ENCODE data around the gene ITPR2.
"Not testable (repeated sequence)": the region's sequence is repeated elsewhere in the genome, so short reads cannot be mapped to it uniquely, and the experiment has no call there.

Gene ITPR2

DNA sequence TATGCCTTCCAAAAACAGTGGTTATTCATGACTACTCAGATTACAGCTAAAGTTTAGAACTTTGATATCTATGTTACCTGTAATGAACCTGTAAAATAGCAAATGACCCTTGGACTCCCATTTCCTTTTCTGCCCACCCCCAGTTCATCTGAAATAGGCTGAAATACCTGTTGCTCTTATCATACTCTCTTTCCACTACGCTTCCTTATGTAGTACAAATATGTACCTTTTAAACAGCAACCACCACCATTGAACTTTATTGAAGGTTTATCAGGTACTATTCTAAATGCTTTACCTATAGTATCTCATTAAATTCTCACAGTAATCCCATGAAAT is 398.0 kb downstream of the ITPR2 start:
- Histone ChIP-seq H2BK12ac (ENCODE audit: low read length in 2 of 2) (no peak overlapping the region), H3K27ac (ENCODE audit: low read length, poor library complexity, severe bottlenecking) (no peak overlapping the region), H3K14ac (ENCODE audit: low read length in 2 of 2) (no peak overlapping the region), H3K9me3 (ENCODE audit: control insufficient read depth, low read length) (no peaks in the 10 kb centered on the region), H3K4me3 (ENCODE audit: insufficient read depth in 1 of 2, low read depth in 1 of 2, low read length in 2 of 2) (no peak overlapping the region), H3K23ac (ENCODE audit: low read length in 2 of 2) (no peak overlapping the region), H3K18ac (ENCODE audit: low read depth in 1 of 2, low read length in 2 of 2) (no peak overlapping the region), H3K4me2 (ENCODE audit: low read length, poor library complexity, severe bottlenecking) (no peak overlapping the region), H4K8ac (ENCODE audit: low read length) (no peak overlapping the region), H4K91ac (ENCODE audit: low read length) (no peak overlapping the region), H3K27me3 (ENCODE audit: control insufficient read depth in 1 of 2, insufficient read depth in 1 of 2, low read length in 2 of 2) (no peaks in the 10 kb centered on the region), H3K4ac (ENCODE audit: low read depth in 1 of 2, low read length in 2 of 2) (no peak overlapping the region), H2BK5ac (ENCODE audit: low read depth, low read length, poor library complexity, severe bottlenecking) (no peak overlapping the region), H2BK120ac (ENCODE audit: low read depth, low read length) (no peak overlapping the region), H3K79me1 (replicated peaks; ENCODE audit: low read length, poor library complexity, severe bottlenecking) (no peaks in the 10 kb centered on the region), H3K4me1 (ENCODE audit: control insufficient read depth, insufficient read depth, low read depth, low read length) (no peaks in the 10 kb centered on the region), H2AFZ (ENCODE audit: low read depth, low read length) (no peak overlapping the region), H2AK5ac (ENCODE audit: low read length, severe bottlenecking) (no peak overlapping the region), H3K36me3 (ENCODE audit: control insufficient read depth in 1 of 2, insufficient read depth in 2 of 2, low read depth in 1 of 2, low read length in 2 of 2) (no peaks in the 10 kb centered on the region), H3K9ac (ENCODE audit: low read length) (no peak overlapping the region), H2BK15ac (ENCODE audit: low read depth, poor library complexity, severe bottlenecking) (no peak overlapping the region)
- DNase-seq = no peak
- 100% methylated on average over 1 of the region's 1 CpG for WGBS

DNA sequence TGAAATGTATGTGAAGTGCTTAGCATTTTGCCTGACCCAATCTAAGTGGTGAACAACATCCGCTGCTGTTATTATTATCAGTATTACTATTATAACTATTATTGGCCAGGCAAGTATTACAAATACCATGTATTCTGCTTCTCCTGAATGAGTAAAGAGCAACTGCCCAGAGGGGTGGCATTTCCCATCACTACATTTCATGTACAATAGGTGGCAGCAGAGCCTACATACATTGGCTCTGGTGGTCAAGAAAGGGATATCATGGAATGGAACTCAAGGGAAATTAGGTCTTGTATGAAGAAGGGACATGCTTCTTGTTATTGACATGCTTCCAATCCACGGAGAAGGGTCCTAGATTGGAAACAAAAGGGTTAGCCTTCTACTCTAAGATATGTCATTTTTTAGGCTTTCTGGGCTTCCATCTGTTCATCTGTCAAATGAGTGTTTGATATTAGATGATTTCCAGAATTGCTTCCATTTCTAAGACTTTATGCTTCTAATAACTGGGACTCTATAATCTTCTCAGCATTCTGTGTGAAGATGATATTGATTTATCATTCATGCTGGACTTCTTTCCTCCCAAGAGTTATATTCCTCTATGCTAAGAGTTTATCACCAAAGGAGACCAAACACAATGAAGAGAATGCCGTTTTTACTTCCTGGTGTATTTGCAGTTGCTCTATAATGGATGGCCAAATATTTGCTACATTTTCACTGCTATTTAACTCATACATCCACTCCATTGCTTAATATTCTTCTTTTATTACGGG is 398.5 kb downstream of the ITPR2 start:
- no peak overlapping the region for H3K4ac ChIP-seq (ENCODE audit: low read depth in 1 of 2, low read length in 2 of 2)
- no peak overlapping the region for H3K18ac ChIP-seq (ENCODE audit: low read depth in 1 of 2, low read length in 2 of 2)
- H4K8ac ChIP-seq (ENCODE audit: low read length) = no peak overlapping the region
- H3K9ac ChIP-seq (ENCODE audit: low read length) = no peak overlapping the region
- no peaks in the 10 kb centered on the region for H3K9me3 ChIP-seq (ENCODE audit: control insufficient read depth, low read length)
- H2AK5ac ChIP-seq (ENCODE audit: low read length, severe bottlenecking) = no peak overlapping the region
- no peak overlapping the region for H2BK12ac ChIP-seq (ENCODE audit: low read length in 2 of 2)
- DNase-seq = peak; percentile 71
- H2BK120ac ChIP-seq (ENCODE audit: low read depth, low read length) = no peak overlapping the region
- H3K36me3 ChIP-seq (ENCODE audit: control insufficient read depth in 1 of 2, insufficient read depth in 2 of 2, low read depth in 1 of 2, low read length in 2 of 2) = no peaks in the 10 kb centered on the region
- no peaks in the 10 kb centered on the region for H3K79me1 ChIP-seq (replicated peaks; ENCODE audit: low read length, poor library complexity, severe bottlenecking)
- no peaks in the 10 kb centered on the region for H3K4me1 ChIP-seq (ENCODE audit: control insufficient read depth, insufficient read depth, low read depth, low read length)
- no peak overlapping the region for H4K91ac ChIP-seq (ENCODE audit: low read length)
- no peak overlapping the region for H3K14ac ChIP-seq (ENCODE audit: low read length in 2 of 2)
- no peak overlapping the region for H2BK15ac ChIP-seq (ENCODE audit: low read depth, poor library complexity, severe bottlenecking)
- no peak overlapping the region for H3K27ac ChIP-seq (ENCODE audit: low read length, poor library complexity, severe bottlenecking)
- H3K4me3 ChIP-seq (ENCODE audit: insufficient read depth in 1 of 2, low read depth in 1 of 2, low read length in 2 of 2) = no peak overlapping the region
- H2AFZ ChIP-seq (ENCODE audit: low read depth, low read length) = no peak overlapping the region
- WGBS = 100% methylated on average over 2 of the region's 4 CpGs
- no peaks in the 10 kb centered on the region for H3K27me3 ChIP-seq (ENCODE audit: control insufficient read depth in 1 of 2, insufficient read depth in 1 of 2, low read length in 2 of 2)
- H3K4me2 ChIP-seq (ENCODE audit: low read length, poor library complexity, severe bottlenecking) = no peak overlapping the region
- no peak overlapping the region for H2BK5ac ChIP-seq (ENCODE audit: low read depth, low read length, poor library complexity, severe bottlenecking)
- no peak overlapping the region for H3K23ac ChIP-seq (ENCODE audit: low read length in 2 of 2)

DNA sequence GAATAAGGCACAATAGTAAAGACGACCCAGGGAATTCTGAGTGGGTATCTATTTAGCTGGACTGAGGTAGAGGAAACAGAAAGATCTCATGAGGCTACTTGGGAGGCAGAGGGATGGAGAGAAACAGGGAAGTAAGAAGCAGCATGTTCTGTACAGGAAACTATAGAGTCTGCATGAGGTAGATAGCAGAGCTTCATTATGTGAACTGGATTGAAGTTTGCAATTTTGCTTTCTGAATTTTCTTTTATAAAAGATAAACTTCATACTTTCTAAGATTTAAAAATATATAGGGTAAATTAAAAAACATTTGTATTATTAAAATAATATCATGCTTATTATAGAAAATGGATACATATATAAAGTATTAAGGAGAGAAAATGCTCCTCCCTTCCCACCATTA is 399.3 kb downstream of the ITPR2 start:
- 100% methylated on average over 1 of the region's 1 CpG for WGBS
- not testable (repeated sequence) for H2BK15ac ChIP-seq (ENCODE audit: low read depth, poor library complexity, severe bottlenecking); H3K4me2 ChIP-seq (ENCODE audit: low read length, poor library complexity, severe bottlenecking); H4K91ac ChIP-seq (ENCODE audit: low read length); H3K4me1 ChIP-seq (ENCODE audit: control insufficient read depth, insufficient read depth, low read depth, low read length); H2BK12ac ChIP-seq (ENCODE audit: low read length in 2 of 2); H2BK5ac ChIP-seq (ENCODE audit: low read depth, low read length, poor library complexity, severe bottlenecking); H2AFZ ChIP-seq (ENCODE audit: low read depth, low read length); H3K27ac ChIP-seq (ENCODE audit: low read length, poor library complexity, severe bottlenecking); DNase-seq; H3K4ac ChIP-seq (ENCODE audit: low read depth in 1 of 2, low read length in 2 of 2); H3K4me3 ChIP-seq (ENCODE audit: insufficient read depth in 1 of 2, low read depth in 1 of 2, low read length in 2 of 2); H3K79me1 ChIP-seq (replicated peaks; ENCODE audit: low read length, poor library complexity, severe bottlenecking); H2BK120ac ChIP-seq (ENCODE audit: low read depth, low read length); H3K9ac ChIP-seq (ENCODE audit: low read length); H4K8ac ChIP-seq (ENCODE audit: low read length); H3K18ac ChIP-seq (ENCODE audit: low read depth in 1 of 2, low read length in 2 of 2); H3K9me3 ChIP-seq (ENCODE audit: control insufficient read depth, low read length); H2AK5ac ChIP-seq (ENCODE audit: low read length, severe bottlenecking); H3K23ac ChIP-seq (ENCODE audit: low read length in 2 of 2); H3K14ac ChIP-seq (ENCODE audit: low read length in 2 of 2); H3K27me3 ChIP-seq (ENCODE audit: control insufficient read depth in 1 of 2, insufficient read depth in 1 of 2, low read length in 2 of 2); H3K36me3 ChIP-seq (ENCODE audit: control insufficient read depth in 1 of 2, insufficient read depth in 2 of 2, low read depth in 1 of 2, low read length in 2 of 2)

DNA sequence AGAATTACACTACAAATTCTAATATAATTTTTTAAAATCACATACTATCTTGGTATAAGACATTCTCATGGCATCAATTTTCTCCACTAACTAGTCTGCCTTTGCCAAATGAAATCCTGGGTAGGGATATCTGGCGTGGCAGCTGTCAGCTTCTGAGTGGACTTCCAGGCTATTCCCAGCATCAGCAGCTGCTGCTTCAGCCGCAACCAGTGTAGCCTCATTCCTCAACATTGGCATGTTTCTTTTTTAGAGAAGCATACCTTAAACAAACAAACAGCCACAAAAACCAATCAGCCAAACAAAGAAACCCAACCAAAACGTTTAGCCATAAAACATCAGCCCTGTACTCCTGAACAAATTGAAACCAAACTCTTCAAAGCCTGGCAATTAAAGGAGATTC is 401.8 kb downstream of the ITPR2 start:
- Histone ChIP-seq H3K18ac (ENCODE audit: low read depth in 1 of 2, low read length in 2 of 2) (no peak overlapping the region), H2BK15ac (ENCODE audit: low read depth, poor library complexity, severe bottlenecking) (no peak overlapping the region), H4K91ac (ENCODE audit: low read length) (no peak overlapping the region), H2BK12ac (ENCODE audit: low read length in 2 of 2) (no peak overlapping the region), H3K36me3 (ENCODE audit: control insufficient read depth in 1 of 2, insufficient read depth in 2 of 2, low read depth in 1 of 2, low read length in 2 of 2) (no peaks in the 10 kb centered on the region), H3K4me2 (ENCODE audit: low read length, poor library complexity, severe bottlenecking) (no peak overlapping the region), H3K27ac (ENCODE audit: low read length, poor library complexity, severe bottlenecking) (no peak overlapping the region), H3K23ac (ENCODE audit: low read length in 2 of 2) (no peak overlapping the region), H2BK120ac (ENCODE audit: low read depth, low read length) (no peak overlapping the region), H3K14ac (ENCODE audit: low read length in 2 of 2) (no peak overlapping the region), H3K4me3 (ENCODE audit: insufficient read depth in 1 of 2, low read depth in 1 of 2, low read length in 2 of 2) (no peak overlapping the region), H2BK5ac (ENCODE audit: low read depth, low read length, poor library complexity, severe bottlenecking) (no peak overlapping the region), H2AFZ (ENCODE audit: low read depth, low read length) (no peak overlapping the region), H3K9me3 (ENCODE audit: control insufficient read depth, low read length) (no peaks in the 10 kb centered on the region), H3K9ac (ENCODE audit: low read length) (no peak overlapping the region), H2AK5ac (ENCODE audit: low read length, severe bottlenecking) (no peak overlapping the region), H3K4me1 (ENCODE audit: control insufficient read depth, insufficient read depth, low read depth, low read length) (no peaks in the 10 kb centered on the region), H3K4ac (ENCODE audit: low read depth in 1 of 2, low read length in 2 of 2) (no peak overlapping the region), H4K8ac (ENCODE audit: low read length) (no peak overlapping the region), H3K79me1 (replicated peaks; ENCODE audit: low read length, poor library complexity, severe bottlenecking) (no peaks in the 10 kb centered on the region), H3K27me3 (ENCODE audit: control insufficient read depth in 1 of 2, insufficient read depth in 1 of 2, low read length in 2 of 2) (no peaks in the 10 kb centered on the region)
- 45% methylated on average over 3 of the region's 3 CpGs for WGBS
- DNase-seq = no peak

Data from mesenchymal stem cell (in vitro differentiated cells and primary cell).